Loucy (cell line): ENCODE results near the gene IRF2BP2.

Source experiments
- EZH2phosphoT487 ChIP-seq: fragments of 200-600 bp; IDR thresholded peaks from 2 replicates; pipeline ENCODE4 v1.6.1; 2018; ENCODE audit warnings: antibody characterized with exemption, mild to moderate bottlenecking, moderate library complexity, borderline replicate concordance
- TF ChIP-seq, protein P1 (sequence below): fragments of 200-600 bp; sonication (generic); conservative IDR thresholded peaks from 2 replicates; pipeline ENCODE4 v1.5.1; 2014; ENCODE audit warnings: mild to moderate bottlenecking, antibody characterized with exemption, low read length

- TF ChIP-seq, protein P1, sequence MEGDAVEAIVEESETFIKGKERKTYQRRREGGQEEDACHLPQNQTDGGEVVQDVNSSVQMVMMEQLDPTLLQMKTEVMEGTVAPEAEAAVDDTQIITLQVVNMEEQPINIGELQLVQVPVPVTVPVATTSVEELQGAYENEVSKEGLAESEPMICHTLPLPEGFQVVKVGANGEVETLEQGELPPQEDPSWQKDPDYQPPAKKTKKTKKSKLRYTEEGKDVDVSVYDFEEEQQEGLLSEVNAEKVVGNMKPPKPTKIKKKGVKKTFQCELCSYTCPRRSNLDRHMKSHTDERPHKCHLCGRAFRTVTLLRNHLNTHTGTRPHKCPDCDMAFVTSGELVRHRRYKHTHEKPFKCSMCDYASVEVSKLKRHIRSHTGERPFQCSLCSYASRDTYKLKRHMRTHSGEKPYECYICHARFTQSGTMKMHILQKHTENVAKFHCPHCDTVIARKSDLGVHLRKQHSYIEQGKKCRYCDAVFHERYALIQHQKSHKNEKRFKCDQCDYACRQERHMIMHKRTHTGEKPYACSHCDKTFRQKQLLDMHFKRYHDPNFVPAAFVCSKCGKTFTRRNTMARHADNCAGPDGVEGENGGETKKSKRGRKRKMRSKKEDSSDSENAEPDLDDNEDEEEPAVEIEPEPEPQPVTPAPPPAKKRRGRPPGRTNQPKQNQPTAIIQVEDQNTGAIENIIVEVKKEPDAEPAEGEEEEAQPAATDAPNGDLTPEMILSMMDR, result no peak
- no peak for TF ChIP-seq EZH2phosphoT487
Observed at GRCh38 chr1:234586304-234586703, 23.7 kb downstream of the IRF2BP2 start.
